ENCODE data around the gene TRPM6.
A peak's percentile ranks its signal among the peaks of the same experiment; 100 is the strongest.
"Not testable (repeated sequence)": the region's sequence is repeated elsewhere in the genome, so short reads cannot be mapped to it uniquely, and the experiment has no call there.

TRPM6 gene

GRCh38 chr9:74859786-74860185 lies 27.9 kb downstream of the TRPM6 start:
- H3K4me3 ChIP-seq (ENCODE audit: low read length): no peak overlapping the region
- no peak for DNase-seq (ENCODE audit: low read depth)
- TF ChIP-seq, protein P1, sequence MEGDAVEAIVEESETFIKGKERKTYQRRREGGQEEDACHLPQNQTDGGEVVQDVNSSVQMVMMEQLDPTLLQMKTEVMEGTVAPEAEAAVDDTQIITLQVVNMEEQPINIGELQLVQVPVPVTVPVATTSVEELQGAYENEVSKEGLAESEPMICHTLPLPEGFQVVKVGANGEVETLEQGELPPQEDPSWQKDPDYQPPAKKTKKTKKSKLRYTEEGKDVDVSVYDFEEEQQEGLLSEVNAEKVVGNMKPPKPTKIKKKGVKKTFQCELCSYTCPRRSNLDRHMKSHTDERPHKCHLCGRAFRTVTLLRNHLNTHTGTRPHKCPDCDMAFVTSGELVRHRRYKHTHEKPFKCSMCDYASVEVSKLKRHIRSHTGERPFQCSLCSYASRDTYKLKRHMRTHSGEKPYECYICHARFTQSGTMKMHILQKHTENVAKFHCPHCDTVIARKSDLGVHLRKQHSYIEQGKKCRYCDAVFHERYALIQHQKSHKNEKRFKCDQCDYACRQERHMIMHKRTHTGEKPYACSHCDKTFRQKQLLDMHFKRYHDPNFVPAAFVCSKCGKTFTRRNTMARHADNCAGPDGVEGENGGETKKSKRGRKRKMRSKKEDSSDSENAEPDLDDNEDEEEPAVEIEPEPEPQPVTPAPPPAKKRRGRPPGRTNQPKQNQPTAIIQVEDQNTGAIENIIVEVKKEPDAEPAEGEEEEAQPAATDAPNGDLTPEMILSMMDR (IDR thresholded peaks at IDR 0.05; ENCODE audit: insufficient read depth, low read depth, low read length, missing control alignments): no peak

DNA sequence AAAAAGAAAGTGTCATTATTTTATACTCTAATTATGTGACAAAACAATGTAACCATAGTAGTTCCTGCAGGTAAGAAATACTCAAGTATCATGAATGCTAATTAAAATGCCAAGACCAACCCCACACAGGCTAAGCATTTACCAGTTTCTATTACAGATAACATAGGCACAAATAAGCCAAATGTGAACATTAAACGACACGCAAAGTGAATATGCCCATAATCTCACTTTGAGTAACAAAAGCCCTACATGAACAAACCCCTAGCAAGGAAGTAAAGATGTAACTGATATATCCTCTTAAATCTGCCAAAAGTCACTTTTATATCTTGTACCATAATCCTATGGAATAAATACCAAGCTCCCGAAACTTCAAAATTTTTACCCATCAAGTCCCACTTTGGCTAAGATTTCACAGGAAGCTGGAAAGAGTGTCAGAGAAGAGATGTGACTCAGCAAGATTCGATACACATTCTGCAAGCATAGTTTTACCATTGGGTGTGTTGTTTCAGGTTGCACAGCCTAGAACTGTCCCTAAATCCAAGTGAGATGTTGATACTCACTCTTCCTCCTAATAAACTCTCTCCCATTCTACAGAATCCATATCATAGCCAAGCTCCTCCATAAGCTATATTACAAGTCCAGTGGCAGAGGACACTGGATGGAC lies 28.8 kb downstream of the TRPM6 start:
- TF ChIP-seq, protein P1 (IDR thresholded peaks at IDR 0.05; ENCODE audit: insufficient read depth, low read depth, low read length, missing control alignments): no peak
- DNase-seq (ENCODE audit: low read depth): peak; percentile 18

DNA sequence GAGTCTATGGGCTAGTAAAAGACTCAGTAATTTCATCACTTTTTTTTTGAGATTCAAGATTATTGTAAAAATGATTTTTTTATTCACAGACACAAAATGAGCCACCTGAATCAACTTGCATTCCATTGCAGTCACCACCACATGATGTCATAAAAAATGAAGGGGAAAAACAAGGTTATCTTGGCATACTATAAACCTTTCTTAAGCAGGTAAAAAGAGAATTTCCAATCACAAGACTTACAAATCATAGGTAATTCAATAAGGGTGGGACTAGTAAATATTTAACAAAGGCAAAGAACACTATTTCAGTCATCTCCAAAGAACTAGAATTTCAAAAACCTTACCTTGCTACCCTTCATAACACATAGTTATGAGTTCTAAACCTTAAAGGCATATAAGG lies 30.7 kb downstream of the TRPM6 start:
- no peak for DNase-seq (ENCODE audit: low read depth)
- no peak overlapping the region for H3K4me3 ChIP-seq (ENCODE audit: low read length)
- TF ChIP-seq, protein P1 (IDR thresholded peaks at IDR 0.05; ENCODE audit: insufficient read depth, low read depth, low read length, missing control alignments): no peak

More for the DNA sequence above, 28.8 kb downstream of the TRPM6 start:
- no peak overlapping the region for H3K4me3 ChIP-seq (ENCODE audit: low read length)

DNA sequence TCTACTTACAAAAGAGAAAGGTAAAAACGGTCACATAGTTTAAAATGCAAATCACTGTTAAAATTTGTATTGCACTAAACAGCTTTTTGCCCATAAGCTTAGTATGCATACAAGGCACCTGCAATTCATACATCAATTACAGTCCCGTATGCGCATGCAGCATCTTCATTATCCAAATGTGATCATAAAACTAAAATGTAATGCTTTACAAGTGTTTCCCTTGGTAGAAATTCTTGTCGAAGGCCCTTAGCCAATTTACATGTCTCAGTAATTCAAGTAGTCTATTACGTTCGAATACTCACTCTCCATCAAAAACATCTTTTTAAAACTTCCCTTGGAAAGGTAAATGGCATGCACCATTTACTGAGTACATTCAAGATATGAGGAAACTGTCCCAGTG lies 32.6 kb downstream of the TRPM6 start:
- no peak for DNase-seq (ENCODE audit: low read depth)
- H3K4me3 ChIP-seq (ENCODE audit: low read length): no peak overlapping the region
- TF ChIP-seq, protein P1 (IDR thresholded peaks at IDR 0.05; ENCODE audit: insufficient read depth, low read depth, low read length, missing control alignments): no peak

GRCh38 chr9:74853024-74853423 lies 34.7 kb downstream of the TRPM6 start:
- not testable (repeated sequence) for DNase-seq (ENCODE audit: low read depth); H3K4me3 ChIP-seq (ENCODE audit: low read length)

DNA sequence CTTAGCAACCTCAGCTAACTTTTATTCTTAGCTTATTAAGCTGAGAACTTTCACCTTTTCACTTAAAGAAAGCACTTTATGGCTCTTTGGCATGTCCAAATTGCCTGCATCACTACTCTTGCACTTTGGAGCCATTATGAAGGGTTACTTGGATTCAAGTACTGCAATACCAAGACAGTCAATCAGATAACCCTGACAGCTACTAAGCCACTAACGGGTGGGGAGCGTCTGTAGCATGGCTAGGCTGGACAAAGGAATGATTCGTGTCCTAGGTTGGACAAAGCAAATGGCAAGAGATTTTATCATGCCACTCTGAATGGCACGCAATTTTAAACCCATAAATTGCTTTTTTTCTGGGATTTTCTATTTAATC lies 39.6 kb downstream of the TRPM6 start:
- TF ChIP-seq, protein P1 (IDR thresholded peaks at IDR 0.05; ENCODE audit: insufficient read depth, low read depth, low read length, missing control alignments): no peak
- H3K4me3 ChIP-seq (ENCODE audit: low read length): no peak overlapping the region
- no peak for DNase-seq (ENCODE audit: low read depth)

DNA sequence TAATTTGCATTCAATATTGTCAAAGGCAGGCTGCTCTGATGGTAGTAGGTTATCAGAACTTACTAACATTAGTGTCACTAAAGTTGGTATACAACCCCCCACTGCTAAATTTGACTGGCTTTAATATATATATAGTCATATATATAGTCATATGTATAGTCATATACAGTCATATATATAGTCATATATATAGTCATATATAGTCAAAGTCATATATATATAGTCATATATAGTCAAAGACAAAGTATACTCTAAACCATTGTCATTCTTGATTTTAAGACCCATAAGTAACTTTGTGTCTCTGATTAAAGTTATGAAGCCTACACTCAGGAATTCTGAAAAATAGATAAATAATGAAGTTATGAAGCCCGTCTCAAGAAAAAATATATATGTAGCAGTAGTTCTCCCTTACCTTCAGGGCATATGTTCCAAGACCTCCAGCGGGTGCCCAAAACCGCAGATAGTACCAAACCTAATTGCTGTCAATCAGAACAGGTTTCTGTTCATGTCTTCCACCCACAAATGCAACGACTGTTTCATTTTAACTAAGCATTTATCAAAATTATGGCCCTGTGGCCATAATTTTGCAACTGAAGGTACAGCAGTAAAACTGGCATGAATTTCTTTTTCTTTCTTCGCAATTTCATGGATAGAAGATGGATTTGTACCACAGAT lies 40.1 kb downstream of the TRPM6 start:
- DNase-seq (ENCODE audit: low read depth): no peak
- no peak overlapping the region for H3K4me3 ChIP-seq (ENCODE audit: low read length)
- TF ChIP-seq, protein P1 (IDR thresholded peaks at IDR 0.05; ENCODE audit: insufficient read depth, low read depth, low read length, missing control alignments): no peak
